Stimulated activated naive CD8-positive, alpha-beta T cell treated with anti-CD3 and anti-CD28 coated beads, Interleukin-15, Interleukin-2, amounts not matched to agents 100 U/mL and 50 U/mL, for 24 hours (primary cell): ENCODE results near the gene HS3ST3B1.

ENCODE experiments used
- ATAC-seq: fragments of 150-1000 bp; cut with Tn5 transposase; one replicate; pipeline ENCODE4 v1.10.0; 2021
- DNase-seq: peaks from one replicate; pipeline ENCODE4 v3.0.0; 2021

The HS3ST3B1 gene

DNA sequence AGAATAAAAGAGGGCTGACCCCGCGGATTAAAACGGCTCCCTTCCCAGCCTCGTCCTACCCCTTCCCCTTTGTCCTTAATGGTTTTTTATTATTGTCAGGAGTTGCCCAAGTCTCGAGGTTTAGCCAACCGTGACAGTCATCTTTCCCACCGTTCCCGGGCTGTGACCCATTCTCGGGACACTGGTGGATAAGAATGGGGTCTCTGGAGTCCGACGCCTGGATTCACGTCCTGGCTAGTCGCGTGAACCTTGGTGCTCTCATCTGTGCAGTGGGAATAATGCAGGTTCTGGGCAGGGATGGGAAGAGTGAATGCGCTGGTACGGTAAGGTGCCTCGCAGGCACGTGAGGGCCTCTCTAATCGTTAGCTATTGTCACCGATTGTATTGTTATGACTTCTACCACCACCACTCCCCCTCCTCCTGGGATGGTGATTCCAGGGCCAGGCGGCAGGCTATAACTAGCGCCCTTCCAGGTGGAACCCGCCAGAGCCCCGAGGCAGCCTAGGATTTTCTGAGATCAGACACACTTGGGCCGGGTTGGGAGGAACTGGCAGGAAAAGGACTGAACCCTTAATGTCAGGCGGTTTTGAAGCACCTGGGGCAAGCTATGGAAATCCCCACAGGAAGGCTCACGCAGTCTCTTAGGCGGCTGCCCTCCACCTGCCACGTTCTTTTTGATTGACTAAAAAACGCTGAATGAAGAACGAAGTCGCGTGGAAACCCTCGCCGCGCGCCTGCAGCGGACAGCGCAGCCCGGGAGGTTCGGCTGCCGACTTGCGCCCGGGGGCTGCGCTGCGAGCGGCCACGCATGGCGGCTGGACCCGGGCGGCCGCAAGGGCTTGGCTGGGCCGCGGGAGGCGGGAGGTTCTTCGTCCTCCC lies 2.7 kb downstream of the HS3ST3B1 start:
- no peak for DNase-seq
- ATAC-seq, result no peak

DNA sequence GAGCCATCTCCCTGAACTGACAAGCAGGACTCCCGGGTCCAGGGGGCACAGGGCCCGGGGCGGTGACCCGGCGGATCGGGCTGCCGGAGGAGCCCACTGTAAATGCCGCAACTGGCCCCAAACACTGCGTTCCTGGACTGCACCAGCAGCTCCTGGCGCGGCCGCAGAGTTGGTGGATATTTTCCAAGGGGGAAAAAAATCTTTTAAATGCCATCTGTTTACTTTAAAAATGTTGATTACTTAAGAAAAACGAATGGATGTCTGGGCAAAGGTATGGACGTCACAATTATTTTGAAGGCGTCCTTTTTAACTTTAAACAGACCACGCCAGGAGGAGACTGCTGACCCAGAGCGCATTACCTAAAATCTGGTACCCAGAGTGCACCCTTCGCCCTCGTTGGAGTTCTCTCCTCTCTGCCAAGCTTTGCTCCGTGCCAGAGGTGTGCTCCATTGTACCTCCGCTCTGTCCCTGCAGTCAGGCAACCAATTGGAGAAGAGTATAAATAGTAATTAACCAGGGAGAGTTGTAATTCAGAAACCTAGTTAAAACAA lies 3.4 kb downstream of the HS3ST3B1 start:
- ATAC-seq, result no peak
- DNase-seq, result no peak

DNA sequence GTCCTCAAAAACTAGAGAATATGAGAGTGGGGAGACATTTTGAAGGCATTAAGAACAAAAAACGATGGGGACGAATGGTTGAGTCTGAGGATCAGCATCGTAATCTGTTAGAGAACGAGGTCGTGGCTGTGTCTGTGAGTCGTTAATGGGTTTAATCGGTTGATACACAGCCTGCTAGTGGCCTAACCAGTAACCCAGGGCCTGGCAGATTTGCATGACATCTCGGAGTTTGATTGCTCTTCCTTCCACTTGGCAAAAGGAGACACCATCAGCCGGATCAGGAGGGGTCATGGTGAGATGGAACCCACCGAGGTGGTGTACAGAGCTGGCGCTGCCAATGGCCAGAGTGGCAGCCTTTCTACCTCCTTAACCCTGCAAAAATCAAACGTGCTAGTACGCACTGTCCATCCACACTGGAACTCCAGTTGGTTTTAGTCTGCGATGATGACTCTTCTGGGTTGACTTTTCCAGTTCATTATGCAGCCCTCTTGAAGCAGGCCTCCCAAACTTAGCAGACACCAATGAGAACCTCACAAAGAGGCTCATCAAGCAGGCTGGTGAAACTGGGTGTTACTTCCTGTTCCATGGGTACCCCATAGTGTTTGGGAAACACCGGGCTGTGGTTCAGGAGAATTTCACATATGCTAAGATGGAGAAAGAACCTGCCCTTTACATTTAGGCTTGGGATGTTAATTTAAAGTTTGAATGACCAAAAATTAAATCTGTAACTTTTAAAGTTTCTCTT lies 4.1 kb downstream of the HS3ST3B1 start:
- ATAC-seq (no peak), DNase-seq (no peak)

DNA sequence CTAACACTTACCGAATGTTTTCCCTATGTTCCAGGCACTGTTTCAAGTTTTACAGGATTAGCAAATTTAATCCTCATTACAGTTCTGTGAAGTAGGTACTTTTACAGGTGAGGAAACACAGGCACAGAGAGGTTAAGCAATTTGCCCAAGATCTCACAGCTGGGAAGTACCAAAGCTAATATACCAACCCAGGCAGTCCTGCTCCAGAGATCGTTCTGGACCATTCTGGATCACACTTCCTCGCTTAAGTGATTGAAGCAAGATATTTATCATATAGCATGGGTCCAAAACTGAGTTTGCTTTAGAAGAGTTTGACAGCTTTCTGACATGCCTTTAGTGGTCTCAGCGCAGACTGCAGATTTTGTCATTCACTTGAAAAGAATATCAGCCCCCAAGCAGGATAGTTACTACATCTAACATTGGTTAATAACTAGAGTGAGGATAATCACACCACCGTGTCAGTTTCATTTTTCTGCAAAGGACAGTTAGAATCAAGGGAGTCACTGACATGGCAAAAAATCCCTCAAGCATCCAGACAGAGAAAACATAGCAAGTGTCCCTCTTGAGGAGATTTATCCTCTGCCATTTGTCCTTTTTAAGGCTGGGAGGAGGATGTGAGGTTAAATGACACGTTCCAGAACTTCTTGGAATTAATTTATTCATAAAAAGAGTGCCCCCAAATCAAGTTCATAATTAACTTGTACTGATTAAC lies 5.1 kb downstream of the HS3ST3B1 start:
- no peak for ATAC-seq

DNA sequence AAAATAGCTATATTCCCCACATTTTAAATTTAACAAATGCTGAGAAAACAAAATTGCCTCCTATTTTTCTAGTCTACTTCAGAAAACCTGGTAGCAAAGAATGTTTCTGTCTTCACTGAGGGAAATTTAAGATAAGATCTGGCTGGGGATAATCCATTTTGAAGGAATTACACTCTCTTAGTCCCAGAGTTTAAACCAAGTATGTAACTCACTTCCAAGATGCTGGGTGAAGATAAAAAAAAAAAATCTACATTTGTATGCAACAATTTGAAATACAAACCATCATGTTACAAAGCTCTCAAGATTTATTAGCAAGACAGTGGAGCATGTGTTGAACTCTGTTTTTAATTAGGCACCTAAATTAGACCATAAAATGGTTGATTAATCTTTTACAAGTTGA lies 5.7 kb downstream of the HS3ST3B1 start:
- no peak for DNase-seq
- ATAC-seq, result no peak

More for the DNA sequence above, 5.1 kb downstream of the HS3ST3B1 start:
- no peak for DNase-seq

DNA sequence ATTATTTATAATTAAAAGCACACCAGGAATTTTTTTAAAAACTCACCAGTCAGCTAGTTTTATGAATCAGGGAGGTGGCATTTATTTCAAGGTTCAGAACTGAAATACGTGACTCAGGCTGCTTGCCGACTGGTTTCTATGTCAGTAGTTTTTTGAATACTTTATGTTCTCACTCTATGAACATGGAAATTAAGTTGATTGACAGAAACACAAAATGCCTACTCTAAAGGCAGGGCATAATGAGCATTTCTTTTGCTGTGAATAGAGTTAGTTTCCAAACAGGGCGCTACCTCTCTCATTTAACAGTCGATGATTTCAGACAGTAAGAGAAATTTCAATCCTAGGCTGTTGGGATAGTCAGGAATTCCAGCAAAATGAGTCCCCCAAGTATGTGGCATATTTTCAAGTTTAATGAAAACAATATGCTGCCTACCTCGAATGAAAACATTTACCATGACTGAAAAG lies 6.7 kb downstream of the HS3ST3B1 start:
- DNase-seq (no peak), ATAC-seq (peak; percentile 25)

DNA sequence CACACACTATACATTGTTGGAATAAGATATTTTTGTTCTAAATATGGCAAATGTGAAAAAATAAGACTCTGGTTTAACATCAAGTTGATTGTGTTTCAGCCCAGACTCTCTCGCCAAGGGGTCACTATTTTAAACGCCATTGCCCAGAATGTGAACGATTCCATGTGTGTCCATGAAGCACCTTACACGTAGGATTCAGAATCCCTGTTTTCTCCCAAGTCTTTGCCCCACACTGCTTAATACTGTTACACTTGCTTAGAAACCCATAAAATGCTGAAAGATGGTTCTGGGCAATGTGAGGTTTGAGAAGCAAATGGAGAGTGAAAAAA lies 7.7 kb downstream of the HS3ST3B1 start:
- ATAC-seq (no peak), DNase-seq (no peak)

DNA sequence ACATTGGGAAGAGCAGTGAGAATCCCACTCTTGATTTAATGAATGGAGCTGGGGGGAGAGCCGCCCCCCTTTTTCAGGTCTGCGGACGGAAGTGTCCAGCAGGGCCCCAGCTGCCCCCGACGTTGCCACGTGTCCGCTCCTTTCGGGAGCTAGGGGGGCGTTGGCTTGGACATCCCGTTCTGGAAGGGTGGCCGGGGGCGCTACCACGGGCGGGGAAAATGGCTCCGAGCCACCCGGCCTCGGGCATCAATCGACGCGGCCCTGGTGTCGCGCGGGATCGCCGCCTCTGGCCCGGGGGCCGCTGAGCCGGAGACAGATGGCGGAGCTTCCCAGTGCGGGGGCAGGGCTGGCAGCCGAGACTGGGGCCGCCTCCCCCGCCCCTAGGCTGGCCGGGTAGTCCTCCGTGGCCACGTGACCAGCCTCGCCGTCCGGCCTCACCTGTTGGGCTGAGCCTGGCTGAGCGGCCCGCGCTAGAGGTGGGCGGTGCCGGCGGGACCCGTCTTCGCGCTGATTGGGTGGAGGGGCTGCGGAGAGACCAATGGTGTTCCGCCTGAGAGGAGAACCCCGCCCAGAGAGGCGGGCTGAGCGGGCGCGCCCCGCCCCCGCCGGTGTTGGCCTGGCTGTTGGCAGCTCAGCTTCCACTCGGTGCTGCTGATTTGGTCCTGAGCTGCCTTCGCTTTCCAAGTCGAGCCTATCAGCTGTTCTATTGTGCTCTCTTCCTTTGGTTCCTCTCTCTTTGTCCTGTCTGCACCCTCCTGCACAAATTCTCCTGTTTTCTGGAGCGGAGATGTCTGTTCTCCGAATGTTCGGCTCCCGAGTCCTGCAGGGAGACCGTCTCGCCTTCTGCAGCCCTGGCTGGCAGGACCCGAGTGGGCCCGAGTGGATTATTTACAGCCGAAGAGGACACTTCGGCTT lies 8.3 kb downstream of the HS3ST3B1 start:
- peak; percentile 98 for ATAC-seq
- DNase-seq, result peak; percentile 91

DNA sequence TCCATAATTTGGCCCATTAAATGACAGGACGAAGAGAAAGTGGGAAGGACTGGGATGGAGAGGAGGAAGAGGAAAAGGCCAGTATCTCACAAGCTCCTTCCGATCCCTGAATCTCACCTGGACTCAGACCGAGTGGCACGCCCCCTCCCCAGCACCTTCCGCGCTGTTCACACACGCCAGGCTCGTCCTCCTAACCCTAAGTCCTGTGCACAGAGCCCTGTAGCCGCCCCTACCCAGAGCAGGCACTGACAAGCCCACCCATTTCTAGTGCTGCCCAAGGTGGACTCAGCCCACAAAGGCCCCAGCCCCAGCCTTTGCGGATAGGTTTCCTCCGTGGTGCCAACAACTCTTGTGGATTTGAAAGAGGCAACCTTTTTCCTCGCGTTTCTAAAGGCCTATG lies 9.2 kb downstream of the HS3ST3B1 start:
- DNase-seq, result no peak
- no peak for ATAC-seq

DNA sequence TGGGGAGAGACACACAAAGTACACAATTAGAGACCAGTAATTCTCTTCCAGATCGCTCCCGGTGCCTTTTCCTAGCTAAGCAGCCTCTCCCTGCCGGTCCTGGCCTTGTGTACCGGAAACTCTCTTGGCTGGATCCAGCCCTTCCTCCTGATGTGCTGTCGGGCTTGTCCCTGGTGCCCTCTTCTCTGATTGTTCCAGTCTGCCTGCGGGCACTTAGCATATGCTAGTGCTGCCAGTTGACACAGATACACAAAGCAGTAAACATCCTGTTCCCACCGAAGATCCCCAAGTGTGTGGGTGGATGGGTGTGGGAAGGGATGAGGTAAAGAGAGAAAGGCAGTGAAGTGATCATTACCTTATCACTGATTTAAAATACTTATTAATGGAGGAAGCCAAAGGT lies 9.7 kb downstream of the HS3ST3B1 start:
- no peak for DNase-seq
- no peak for ATAC-seq

DNA sequence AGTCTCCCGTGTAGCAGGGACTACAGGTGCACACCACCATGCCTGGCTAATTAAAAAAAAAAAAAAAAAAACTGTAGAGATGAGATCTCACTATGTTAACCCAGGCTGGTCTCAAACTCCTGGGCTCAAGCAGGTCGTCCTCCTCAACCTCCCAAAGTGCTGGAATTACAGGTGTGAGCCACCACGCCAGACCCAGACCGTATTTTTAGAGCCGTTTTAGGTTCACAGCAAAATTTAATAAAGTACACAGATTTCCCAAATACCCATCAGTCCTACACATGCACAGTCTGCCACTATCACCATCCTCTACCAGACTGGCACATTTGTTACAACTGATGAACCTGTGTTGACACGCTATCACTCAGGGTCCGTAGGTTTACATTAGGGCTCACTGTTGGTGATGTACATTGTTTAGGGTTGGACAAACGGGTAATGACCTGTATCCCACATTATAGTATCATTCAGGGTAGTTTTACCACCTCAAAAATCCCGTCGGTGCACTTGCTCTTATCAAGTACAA lies 10.4 kb downstream of the HS3ST3B1 start:
- ATAC-seq (no peak), DNase-seq (no peak)

DNA sequence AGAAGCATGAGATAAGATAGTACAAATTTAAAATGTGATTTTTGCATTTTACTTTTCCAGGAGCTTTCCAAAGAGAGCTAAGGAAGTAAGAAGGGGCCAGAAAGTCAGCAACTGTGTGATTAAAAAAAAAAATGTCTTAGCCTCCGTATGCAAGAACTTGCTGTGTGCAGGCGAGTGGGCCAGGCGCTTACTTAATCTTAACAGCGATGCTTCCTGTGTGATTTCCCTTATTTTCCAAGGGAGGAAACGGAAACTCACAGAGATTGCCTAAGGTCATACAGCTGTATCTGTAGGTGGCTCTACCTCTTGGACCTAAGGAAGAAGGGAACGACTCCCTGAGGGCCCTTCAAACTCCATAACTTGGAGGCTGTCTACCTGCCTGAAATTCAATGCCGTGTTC lies 11.1 kb downstream of the HS3ST3B1 start:
- no peak for ATAC-seq
- no peak for DNase-seq

DNA sequence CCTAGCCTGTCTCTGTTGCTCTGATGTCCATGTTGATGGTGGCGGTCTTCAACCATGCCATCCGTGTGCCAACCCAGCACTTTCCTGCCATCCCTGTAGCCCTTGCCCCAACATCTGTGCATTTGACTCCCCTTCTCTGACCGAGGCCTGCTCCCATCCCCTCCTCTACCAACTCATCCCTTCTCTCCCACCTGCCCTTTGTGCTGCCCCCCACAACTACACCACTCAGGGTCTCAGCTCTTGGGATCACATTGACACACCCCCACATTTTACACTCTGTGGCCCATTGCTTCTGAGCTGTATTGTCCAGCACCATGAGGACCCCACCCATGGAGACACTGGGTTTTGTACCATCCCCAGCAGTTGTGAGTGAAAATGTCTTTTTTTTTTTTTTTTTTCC lies 11.6 kb downstream of the HS3ST3B1 start:
- DNase-seq, result no peak

DNA sequence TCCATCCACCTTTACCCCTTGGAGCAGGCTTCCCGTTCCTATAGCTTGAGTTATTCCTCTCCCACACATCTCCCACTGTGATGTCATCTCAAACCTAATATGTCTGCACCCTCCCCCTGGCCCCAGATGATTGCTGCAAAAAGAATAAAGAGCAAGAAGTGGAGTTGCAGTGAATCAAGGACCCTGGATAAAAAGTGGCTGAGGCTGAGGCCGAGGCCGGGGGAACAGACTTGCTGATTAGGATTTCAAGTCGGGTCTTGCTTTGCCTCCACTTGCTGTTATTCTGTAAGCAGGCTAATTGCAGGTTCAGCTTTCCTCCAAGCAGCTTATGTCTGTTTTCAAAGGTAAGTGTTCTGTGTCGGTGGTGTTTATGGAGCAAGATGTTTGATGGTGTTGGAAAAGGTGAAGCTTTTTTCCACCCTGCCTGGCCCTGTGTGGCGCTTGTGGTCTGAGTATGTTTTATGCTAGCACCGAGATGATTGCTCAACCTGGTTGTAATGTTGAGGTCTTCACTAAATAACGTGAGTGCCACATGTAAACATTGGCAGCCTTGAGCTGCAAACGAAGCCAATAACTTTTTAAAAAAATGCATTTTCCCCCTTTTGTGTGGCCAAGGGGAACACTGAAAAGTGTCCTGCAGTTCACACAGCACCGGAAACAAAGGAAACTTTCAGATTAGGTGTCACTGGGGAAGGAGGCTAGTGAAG lies 15.4 kb downstream of the HS3ST3B1 start:
- DNase-seq (no peak), ATAC-seq (no peak)

More for the DNA sequence above, 11.6 kb downstream of the HS3ST3B1 start:
- no peak for ATAC-seq

DNA sequence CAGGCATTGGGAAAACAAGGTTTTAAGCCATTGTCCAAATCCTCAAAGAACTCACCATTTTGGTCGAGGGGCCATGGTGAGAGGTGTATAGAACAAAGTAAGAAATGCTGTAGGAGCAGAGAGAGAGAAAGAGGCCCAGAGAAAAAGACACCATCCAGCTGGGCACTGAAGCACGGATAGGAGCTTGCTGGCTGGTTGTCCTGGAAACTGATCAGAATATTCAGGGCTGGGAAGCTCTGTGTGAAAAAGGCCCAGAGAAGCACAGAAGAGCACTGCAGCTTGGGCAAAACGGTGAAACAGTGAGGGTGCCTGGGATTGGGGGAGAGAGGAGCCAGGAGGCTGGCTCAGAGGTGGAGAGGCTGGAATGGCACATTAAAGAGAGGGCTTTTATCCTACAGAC lies 16.5 kb downstream of the HS3ST3B1 start:
- ATAC-seq, result no peak
- DNase-seq, result no peak

DNA sequence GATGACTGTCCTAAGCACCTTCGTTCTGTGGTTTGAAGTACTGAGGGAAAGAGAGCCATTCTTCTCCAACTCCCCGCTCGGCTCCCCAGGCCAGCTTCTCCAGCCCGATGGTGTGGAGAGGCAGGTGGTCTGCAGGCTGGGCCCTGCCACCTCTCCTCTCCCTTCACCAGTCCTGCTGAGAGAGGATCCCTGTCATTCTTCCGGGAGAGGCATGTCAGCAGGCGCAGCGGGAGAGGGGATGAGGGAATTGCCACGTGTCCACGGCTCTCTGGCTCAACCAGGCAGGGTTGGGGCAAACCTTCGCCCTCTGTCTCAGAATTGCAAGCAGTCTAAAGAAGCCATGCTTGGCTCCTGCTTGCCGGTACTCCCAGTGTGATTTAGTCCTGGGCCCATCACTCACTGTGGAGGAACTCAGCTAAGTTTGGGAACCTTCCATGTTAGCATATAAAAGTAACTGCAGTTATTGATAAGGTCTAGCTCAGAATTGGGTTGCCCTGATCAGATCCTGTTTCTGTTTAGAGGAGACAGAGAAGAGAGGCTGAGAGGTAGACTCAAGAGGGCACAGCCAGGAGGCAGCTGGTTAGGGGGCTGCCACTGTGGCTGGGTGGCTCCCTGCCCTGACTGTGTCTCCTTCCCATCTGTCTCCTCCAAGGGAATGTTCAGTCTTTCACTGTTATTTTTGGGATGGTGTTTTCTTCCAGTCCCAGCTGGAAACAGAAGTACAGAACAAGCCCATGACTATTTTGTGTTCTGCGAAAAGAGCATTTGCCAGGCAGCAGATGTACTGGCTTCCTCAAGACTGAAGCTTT lies 17.4 kb downstream of the HS3ST3B1 start:
- DNase-seq (no peak), ATAC-seq (peak; percentile 8)

DNA sequence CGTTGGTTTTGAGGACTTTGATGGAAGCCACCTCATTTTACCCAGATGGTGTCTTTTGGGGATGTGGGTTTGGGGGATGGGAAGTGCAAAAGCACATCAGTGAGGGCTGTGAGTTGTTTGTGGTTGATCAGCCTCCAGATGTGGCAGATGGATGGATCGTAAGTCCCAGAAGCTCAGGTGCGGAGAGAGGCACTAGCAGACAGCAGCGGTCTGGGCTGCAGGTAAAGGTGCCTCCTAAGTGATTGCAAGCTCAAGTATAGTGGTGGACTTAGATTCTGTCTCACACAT lies 18.0 kb downstream of the HS3ST3B1 start:
- DNase-seq (no peak), ATAC-seq (peak; percentile 73)

DNA sequence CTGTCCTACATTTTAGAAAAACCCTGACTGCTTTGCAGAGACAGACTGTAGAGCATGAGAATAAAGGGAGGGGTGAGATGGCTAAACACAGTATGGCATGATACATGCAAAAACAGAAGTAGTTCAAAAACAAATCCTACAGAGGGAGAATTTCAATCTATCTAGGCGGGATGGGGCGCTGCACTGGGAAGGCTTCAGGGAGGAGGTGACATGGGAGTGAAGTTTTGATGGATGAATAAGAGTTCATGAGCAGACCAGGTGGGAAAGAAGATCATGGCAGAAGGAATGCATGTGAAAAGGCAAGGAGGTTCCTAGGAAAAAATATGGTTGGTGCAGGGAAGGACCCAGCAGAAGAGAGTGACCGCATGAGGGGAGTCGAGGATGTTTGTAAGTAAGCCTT lies 19.2 kb downstream of the HS3ST3B1 start:
- no peak for ATAC-seq
- no peak for DNase-seq

DNA sequence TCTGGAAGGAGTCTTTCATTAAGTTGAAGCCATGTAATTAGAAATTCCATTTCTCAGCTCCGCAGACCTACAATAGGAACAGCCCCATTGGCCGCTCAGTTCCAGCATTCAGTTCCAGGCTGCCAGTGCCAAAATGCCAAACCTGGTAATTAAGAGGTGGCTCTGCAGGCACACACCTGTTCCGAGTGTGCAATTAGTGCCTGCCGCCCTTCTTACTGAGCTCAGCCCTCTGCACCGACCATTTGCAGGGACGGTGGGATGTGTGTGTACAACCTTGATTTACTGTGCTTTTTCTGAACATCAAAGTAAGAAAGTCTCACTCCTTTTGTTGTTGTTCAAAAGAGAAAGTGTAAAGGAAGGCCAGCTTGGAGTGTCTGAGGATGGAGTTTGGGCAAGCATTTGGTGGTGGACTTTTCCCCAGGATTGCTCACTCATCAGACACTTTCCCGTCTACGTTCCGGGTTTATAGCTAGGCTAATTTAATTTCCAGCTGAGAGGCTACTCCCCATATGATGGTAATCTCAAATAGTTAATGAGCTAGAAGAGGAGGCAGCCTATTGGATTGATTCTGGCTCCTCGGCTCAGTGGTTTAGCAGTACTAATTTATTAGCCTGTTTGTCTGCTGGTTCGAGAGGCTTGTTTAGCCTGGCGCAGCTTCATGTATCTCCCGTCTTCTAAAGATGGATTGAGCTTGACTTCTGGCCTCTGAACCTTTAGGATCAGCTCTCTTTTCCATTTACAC lies 20.0 kb downstream of the HS3ST3B1 start:
- ATAC-seq, result no peak
- DNase-seq, result no peak
